HUES6 (cell line): ENCODE results near the gene PRR27.
"Not testable (repeated sequence)": the region's sequence is repeated elsewhere in the genome, so short reads cannot be mapped to it uniquely, and the experiment has no call there.

Source experiments
- H3K27ac ChIP-seq: 2 replicates; pipeline ENCODE4 v1.7.0; 2013; ENCODE audit warnings: low read depth, mild to moderate bottlenecking, low read length, inconsistent platforms
- H3K27me3 ChIP-seq: 2 replicates; pipeline ENCODE4 v1.6.1; 2013; ENCODE audit warnings: low read length; ENCODE audit not compliant: control insufficient read depth, insufficient read depth
- H3K36me3 ChIP-seq: 2 replicates; pipeline ENCODE4 v1.6.1; 2013; ENCODE audit warnings: low read length; ENCODE audit not compliant: control insufficient read depth, insufficient read depth
- H3K4me1 ChIP-seq: 2 replicates; pipeline ENCODE4 v1.6.1; 2013; ENCODE audit warnings: low read length; ENCODE audit not compliant: control insufficient read depth, insufficient read depth
- H3K4me3 ChIP-seq: 2 replicates; pipeline ENCODE4 v1.5.1; 2013; ENCODE audit warnings: low read depth, low read length
- H3K9ac ChIP-seq: one replicate; pipeline ENCODE4 v1.6.1; 2013; ENCODE audit warnings: mild to moderate bottlenecking, low read length
- H3K9me3 ChIP-seq: 2 replicates; pipeline ENCODE4 v1.6.1; 2013; ENCODE audit warnings: low read depth, low read length; ENCODE audit not compliant: control insufficient read depth, insufficient read depth

PRR27 gene

GRCh38 chr4:70197842-70198241 lies 43.8 kb downstream of the PRR27 start:
- no peak overlapping the region for H3K9ac ChIP-seq
- H3K4me3 ChIP-seq, result no peak overlapping the region
- no peaks in the 10 kb centered on the region for H3K36me3 ChIP-seq
- H3K27me3 ChIP-seq, result no peaks in the 10 kb centered on the region
- no peaks in the 10 kb centered on the region for H3K9me3 ChIP-seq
- no peak overlapping the region for H3K27ac ChIP-seq
- H3K4me1 ChIP-seq, result 0 out of 2 replicates have a peak, but pooled peaks cover 3% of the 10 kb centered on the region

DNA sequence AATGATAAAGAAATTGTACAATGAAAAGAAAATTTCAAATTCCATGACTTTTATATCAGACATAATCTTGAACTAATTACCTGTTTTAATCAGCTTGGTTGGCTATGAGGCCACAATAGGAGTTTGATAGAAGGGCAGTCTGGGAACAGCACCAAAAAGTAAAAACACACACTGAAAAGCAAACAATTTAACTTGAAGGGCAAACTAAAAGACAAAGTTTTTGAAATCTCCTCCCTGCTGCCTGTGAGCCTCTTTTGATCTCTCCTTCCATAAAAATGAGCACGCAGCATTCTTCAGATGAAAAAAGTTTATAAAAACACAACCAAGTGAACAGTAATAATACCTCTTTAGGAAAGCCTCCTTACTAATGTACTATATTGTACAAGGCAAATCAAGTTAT lies 49.6 kb downstream of the PRR27 start:
- H3K9ac ChIP-seq, result no peak overlapping the region
- no peaks in the 10 kb centered on the region for H3K27me3 ChIP-seq
- no peaks in the 10 kb centered on the region for H3K36me3 ChIP-seq
- no peaks in the 10 kb centered on the region for H3K4me1 ChIP-seq
- H3K9me3 ChIP-seq, result no peaks in the 10 kb centered on the region
- H3K27ac ChIP-seq, result no peak overlapping the region
- no peak overlapping the region for H3K4me3 ChIP-seq

- H3K9me3 ChIP-seq, H3K27ac ChIP-seq, H3K9ac ChIP-seq, H3K4me3 ChIP-seq, H3K36me3 ChIP-seq, H3K27me3 ChIP-seq, H3K4me1 ChIP-seq: not testable (repeated sequence)
Observed at GRCh38 chr4:70212752-70213151, 58.7 kb downstream of the PRR27 start.
